CD1c-positive myeloid dendritic cell (primary cell): Measurements from ENCODE around the gene ARL9.

Experiments
- DNase-seq: peaks from one replicate; pipeline ENCODE4 v3.0.0-alpha.2; 2016; ENCODE audit errors: extremely low spot score

The ARL9 gene

GRCh38 chr4:56505269-56506130 is at the start of gene ARL9:
Gene ARL9, plus strand, starts transcription at chr4:56505791. Its CDS starts 72 bp downstream, at chr4:56505863.
- peak; percentile 64 for DNase-seq

- no peak for DNase-seq
These were observed 45.5 kb upstream of the ARL9 start for GRCh38 chr4:56460085-56460484.

GRCh38 chr4:56462157-56462556 is 43.4 kb upstream of the ARL9 start:
- no peak for DNase-seq

- no peak for DNase-seq
These were observed 41.9 kb upstream of the ARL9 start for GRCh38 chr4:56463711-56464110.

- no peak for DNase-seq
These were observed 41.0 kb upstream of the ARL9 start for GRCh38 chr4:56464581-56464980.

- no peak for DNase-seq
These were observed 39.8 kb upstream of the ARL9 start for GRCh38 chr4:56465599-56466295.

- peak; percentile 16 for DNase-seq
These were observed 39.3 kb upstream of the ARL9 start for GRCh38 chr4:56466296-56466761.

- no peak for DNase-seq
These were observed 38.7 kb upstream of the ARL9 start for GRCh38 chr4:56466910-56467283.

- DNase-seq, result peak; percentile 93
These were observed 38.1 kb upstream of the ARL9 start, which contains the start of gene SRP72 for GRCh38 chr4:56467284-56468096. Gene SRP72, plus strand, starts transcription at chr4:56467617. Its CDS starts 19 bp downstream, at chr4:56467636.

GRCh38 chr4:56468097-56468422 is 37.5 kb upstream of the ARL9 start:
- DNase-seq, result no peak

- DNase-seq, result no peak
These were observed 35.9 kb upstream of the ARL9 start for GRCh38 chr4:56469489-56470210.

GRCh38 chr4:56475917-56476316 is 29.7 kb upstream of the ARL9 start:
- no peak for DNase-seq

GRCh38 chr4:56477192-56477702 is 28.3 kb upstream of the ARL9 start:
- DNase-seq, result no peak

GRCh38 chr4:56480691-56481090 is 24.9 kb upstream of the ARL9 start:
- no peak for DNase-seq

- DNase-seq, result no peak
These were observed 9.3 kb upstream of the ARL9 start for GRCh38 chr4:56496241-56496640.

- no peak for DNase-seq
These were observed 5.5 kb downstream of the ARL9 start for GRCh38 chr4:56511098-56511497.

- no peak for DNase-seq
These were observed 6.6 kb downstream of the ARL9 start for GRCh38 chr4:56512166-56512565.

- DNase-seq, result no peak
These were observed 7.9 kb downstream of the ARL9 start for GRCh38 chr4:56513517-56513916.

GRCh38 chr4:56530269-56531148 is 24.9 kb downstream of the ARL9 start:
- peak; percentile 76 for DNase-seq

GRCh38 chr4:56531149-56531770 is 25.7 kb downstream of the ARL9 start:
- no peak for DNase-seq
